ENCODE data around the gene MTFR1L. TPM values are rescaled to one million over a fixed set of nuclear protein-coding genes. Genes with fewer than 3 reads are reported as not detected.
A peak's percentile ranks its signal among the peaks of the same experiment; 100 is the strongest.

MTFR1L gene
- total RNA-seq, 1 experiment from 2014 or later: 41.7 TPM

DNA sequence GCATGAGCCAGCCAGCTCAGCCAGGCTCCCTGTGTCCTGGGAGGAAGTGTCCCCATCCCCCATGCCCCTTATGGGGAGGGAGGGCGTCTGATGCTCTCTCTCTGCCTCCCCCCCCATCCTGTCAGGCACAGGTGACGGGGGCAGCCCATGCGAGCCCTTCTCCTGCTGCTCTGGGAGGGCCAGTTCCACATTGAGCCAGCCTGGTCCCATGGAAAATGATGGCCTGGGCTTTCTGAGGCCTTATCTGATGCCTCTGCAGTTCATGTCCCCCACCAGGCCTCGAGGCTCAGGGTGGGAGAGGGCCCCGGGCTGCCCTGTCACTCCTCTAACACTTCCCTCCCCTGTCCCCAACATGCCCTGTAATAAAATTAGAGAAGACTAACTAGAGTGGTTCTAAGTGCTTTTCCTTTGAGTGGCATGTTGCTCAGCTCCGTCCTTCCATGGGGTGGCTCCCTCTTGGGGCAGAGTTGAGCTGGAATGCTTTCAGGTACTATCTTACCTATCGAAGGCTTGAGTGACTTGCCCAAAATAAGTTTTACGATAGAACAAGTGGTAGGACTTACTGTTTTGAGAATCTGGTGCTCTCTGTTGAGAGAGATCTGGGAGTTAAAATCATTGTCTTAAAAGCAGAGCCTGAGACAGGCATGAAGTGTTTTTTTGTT, 1.8 kb upstream of the MTFR1L start:
- H3K9me3 ChIP-seq (ENCODE audit: insufficient read depth, low read depth): no peaks in the 10 kb centered on the region
- H3K4me1 ChIP-seq (replicated peaks; ENCODE audit: insufficient read depth): peaks cover 16% of the 10 kb centered on the region
- no peak overlapping the region for H3K27ac ChIP-seq
- TF ChIP-seq, protein P1, sequence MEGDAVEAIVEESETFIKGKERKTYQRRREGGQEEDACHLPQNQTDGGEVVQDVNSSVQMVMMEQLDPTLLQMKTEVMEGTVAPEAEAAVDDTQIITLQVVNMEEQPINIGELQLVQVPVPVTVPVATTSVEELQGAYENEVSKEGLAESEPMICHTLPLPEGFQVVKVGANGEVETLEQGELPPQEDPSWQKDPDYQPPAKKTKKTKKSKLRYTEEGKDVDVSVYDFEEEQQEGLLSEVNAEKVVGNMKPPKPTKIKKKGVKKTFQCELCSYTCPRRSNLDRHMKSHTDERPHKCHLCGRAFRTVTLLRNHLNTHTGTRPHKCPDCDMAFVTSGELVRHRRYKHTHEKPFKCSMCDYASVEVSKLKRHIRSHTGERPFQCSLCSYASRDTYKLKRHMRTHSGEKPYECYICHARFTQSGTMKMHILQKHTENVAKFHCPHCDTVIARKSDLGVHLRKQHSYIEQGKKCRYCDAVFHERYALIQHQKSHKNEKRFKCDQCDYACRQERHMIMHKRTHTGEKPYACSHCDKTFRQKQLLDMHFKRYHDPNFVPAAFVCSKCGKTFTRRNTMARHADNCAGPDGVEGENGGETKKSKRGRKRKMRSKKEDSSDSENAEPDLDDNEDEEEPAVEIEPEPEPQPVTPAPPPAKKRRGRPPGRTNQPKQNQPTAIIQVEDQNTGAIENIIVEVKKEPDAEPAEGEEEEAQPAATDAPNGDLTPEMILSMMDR (conservative IDR thresholded peaks at IDR 0.05): no peak
- no peak for TF ChIP-seq EZH2 (IDR thresholded peaks at IDR 0.05; ENCODE audit: low read depth)
- DNase-seq: peak in 1 of 2 experiments; percentile 25
- no TSS peak for BruUV-seq (replicated peaks)
- peaks cover 27% of the 10 kb centered on the region for H3K79me2 ChIP-seq (ENCODE audit: low read depth)
- H3K4me3 ChIP-seq: peak overlapping the region; percentile 83; the same call in 1 of the 2 replicates
- H3K36me3 ChIP-seq (ENCODE audit: low read depth): no peaks in the 10 kb centered on the region
- ChIA-PET POLR2A (ENCODE audit: unreplicated experiment) (interaction anchor here (0.7 kb wide), 1 partner anchor 165 kb away, joined by 4 read pairs; no protein-coding TSS in a partner anchor), CTCF (interaction anchor here (0.6 kb wide), 1 partner anchor 652 kb away, joined by 4 read pairs; no protein-coding TSS in a partner anchor)
- no peaks in the 10 kb centered on the region for H3K9me2 ChIP-seq (ENCODE audit: insufficient read depth)
- no peak overlapping the region for H2AFZ ChIP-seq
- H3F3A ChIP-seq (ENCODE audit: insufficient read depth, low read depth): peaks cover 10% of the 10 kb centered on the region
- no peaks in the 10 kb centered on the region for H3K27me3 ChIP-seq (ENCODE audit: insufficient read depth, low read depth)
- no peaks in the 10 kb centered on the region for H4K20me1 ChIP-seq (ENCODE audit: insufficient read depth)
- peak overlapping the region; percentile 98 for H3K4me2 ChIP-seq
- intact Hi-C loops (cut with micrococcal nuclease; ENCODE audit: unreplicated experiment): loop anchor here (10.0 kb wide), 1 partner anchor 573 kb away; the partner anchor contains the start of gene RSRP1

DNA sequence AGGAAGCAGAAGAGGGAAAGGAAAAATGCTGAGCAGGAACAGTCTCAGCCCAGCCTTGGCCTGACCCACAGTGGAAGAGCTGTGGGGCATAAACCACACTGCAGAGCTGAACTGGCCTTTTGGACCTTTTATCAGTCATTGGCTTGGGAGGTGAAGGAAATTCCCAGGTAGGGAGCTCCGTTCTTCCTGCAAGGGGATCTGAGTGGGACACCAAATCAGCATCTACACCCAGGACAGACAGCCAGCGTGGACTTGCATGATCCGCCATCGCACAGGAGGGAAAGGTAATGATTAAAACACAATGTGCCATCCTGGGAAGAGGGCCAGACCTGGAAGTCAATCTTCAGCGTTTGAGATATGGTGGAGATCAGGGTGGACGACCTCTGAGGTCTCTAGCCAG, 1.2 kb upstream of the MTFR1L start:
- intact Hi-C loops (cut with micrococcal nuclease; ENCODE audit: unreplicated experiment): loop anchor here (10.0 kb wide), 1 partner anchor 574 kb away; the partner anchor contains the start of gene RSRP1
- Histone ChIP-seq H3K27me3 (ENCODE audit: insufficient read depth, low read depth) (no peaks in the 10 kb centered on the region), H3K4me1 (replicated peaks; ENCODE audit: insufficient read depth) (peaks cover 16% of the 10 kb centered on the region), H3K36me3 (ENCODE audit: low read depth) (no peaks in the 10 kb centered on the region), H3K27ac (no peak overlapping the region), H3K4me2 (peak overlapping the region; percentile 98), H3K9me2 (ENCODE audit: insufficient read depth) (no peaks in the 10 kb centered on the region), H3K79me2 (ENCODE audit: low read depth) (peaks cover 27% of the 10 kb centered on the region), H4K20me1 (ENCODE audit: insufficient read depth) (no peaks in the 10 kb centered on the region), H2AFZ (no peak overlapping the region), H3K4me3 (peak overlapping the region; percentile 83; the same call in 1 of the 2 replicates), H3F3A (ENCODE audit: insufficient read depth, low read depth) (peaks cover 10% of the 10 kb centered on the region), H3K9me3 (ENCODE audit: insufficient read depth, low read depth) (no peaks in the 10 kb centered on the region)
- ChIA-PET POLR2A (ENCODE audit: unreplicated experiment) (interaction anchor here (0.7 kb wide), 1 partner anchor 164 kb away, joined by 4 read pairs; no protein-coding TSS in a partner anchor), CTCF (interaction anchor here (0.6 kb wide), 1 partner anchor 652 kb away, joined by 4 read pairs; no protein-coding TSS in a partner anchor)
- BruUV-seq (replicated peaks): no TSS peak
- no peak for TF ChIP-seq EZH2 (IDR thresholded peaks at IDR 0.05; ENCODE audit: low read depth)
- TF ChIP-seq, protein P1 (conservative IDR thresholded peaks at IDR 0.05): no peak
- no peak for DNase-seq

DNA sequence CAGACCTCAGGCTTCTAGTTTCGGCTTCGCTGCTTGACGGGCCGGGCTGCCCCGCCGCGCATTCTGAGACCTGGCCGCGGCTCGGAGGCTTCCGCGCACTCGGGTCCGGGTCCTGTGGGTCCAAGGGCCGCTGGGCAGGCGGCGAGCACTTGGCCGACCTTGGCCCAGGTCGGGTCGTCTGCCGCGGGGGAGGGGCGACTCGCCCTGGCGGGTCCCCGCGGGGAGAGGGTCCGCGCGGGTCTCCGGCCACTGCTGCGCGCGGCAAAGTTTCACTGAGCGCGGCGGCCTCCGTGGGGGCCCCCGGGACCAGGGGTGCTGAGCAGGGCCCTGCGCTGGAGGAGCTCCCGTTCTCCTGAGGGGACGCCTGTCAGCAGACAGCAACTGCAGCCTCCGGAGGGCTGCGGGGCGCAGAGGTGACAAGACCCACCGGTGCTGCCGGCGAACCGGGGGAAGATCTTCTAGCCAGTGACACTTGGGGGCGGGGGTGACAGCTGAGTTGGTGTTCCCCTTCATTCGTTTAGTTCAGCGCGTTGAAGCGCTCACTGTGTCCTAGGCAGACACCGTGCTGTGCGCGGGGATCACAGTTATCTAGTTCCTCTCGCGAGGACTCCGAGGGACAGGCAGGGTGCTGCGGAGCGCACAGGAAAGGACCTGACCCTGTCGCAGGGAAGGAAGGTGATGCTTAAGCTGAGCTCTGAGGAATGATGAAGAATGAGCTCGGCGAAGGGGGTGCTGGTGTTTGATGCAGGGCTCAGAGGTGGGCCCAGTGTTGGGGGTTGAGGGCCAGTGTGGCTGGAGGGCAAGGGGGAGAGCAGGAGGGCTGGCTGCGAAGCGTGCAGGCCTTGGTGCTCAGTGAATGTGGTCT, 725 bp downstream of the MTFR1L start:
- ChIA-PET POLR2A (ENCODE audit: unreplicated experiment) (interaction anchor here (0.6 to 1.0 kb wide), 3 partner anchors 54 to 177 kb away, joined by 3 to 4 read pairs (median 4); partner anchors contain the start of gene PAFAH2), CTCF (no interaction called here)
- intact Hi-C loops (cut with micrococcal nuclease; ENCODE audit: unreplicated experiment): loop anchor here (1.0 to 5.0 kb wide), 3 partner anchors 72 to 178 kb away; partner anchors contain the start of genes PAFAH2 and STMN1
- Histone ChIP-seq H3F3A (ENCODE audit: insufficient read depth, low read depth) (peaks cover 10% of the 10 kb centered on the region), H3K4me2 (peak overlapping the region; percentile 98), H3K9me3 (ENCODE audit: insufficient read depth, low read depth) (no peaks in the 10 kb centered on the region), H3K4me3 (peak overlapping the region; percentile 83), H3K9me2 (ENCODE audit: insufficient read depth) (no peaks in the 10 kb centered on the region), H3K27me3 (ENCODE audit: insufficient read depth, low read depth) (no peaks in the 10 kb centered on the region), H4K20me1 (ENCODE audit: insufficient read depth) (no peaks in the 10 kb centered on the region), H2AFZ (peak overlapping the region; percentile 89), H3K79me2 (ENCODE audit: low read depth) (peaks cover 27% of the 10 kb centered on the region), H3K36me3 (ENCODE audit: low read depth) (no peaks in the 10 kb centered on the region), H3K27ac (peak overlapping the region; percentile 69), H3K4me1 (replicated peaks; ENCODE audit: insufficient read depth) (peaks cover 16% of the 10 kb centered on the region)
- peak; percentile 54 to 60 for DNase-seq
- BruUV-seq (replicated peaks): no TSS peak
- TF ChIP-seq, protein P1 (conservative IDR thresholded peaks at IDR 0.05): no peak
- TF ChIP-seq EZH2 (IDR thresholded peaks at IDR 0.05; ENCODE audit: low read depth): no peak
